AG04450 (cell line): Measurements from ENCODE around the gene TFF2. TPM values are rescaled to one million over a fixed set of nuclear protein-coding genes. Genes with fewer than 3 reads are reported as not detected.

Experiments
- CTCF ChIA-PET: fragments of 300-600, 350-600 bp; formaldehyde crosslinking; extraction: SDS; loops from one replicate; lab custom pipeline; 2022; ENCODE audit warnings: antibody characterized with exemption, inconsistent platforms; lab: Charles Lee
- POLR2A ChIA-PET: fragments of 350-600 bp; formaldehyde crosslinking; extraction: SDS; loops from one replicate; lab custom pipeline; 2021; ENCODE audit warnings: antibody characterized with exemption, inconsistent platforms; lab: Yijun Ruan, JAX
- DNase-seq: peaks from one replicate; pipeline ENCODE4 v3.0.0-alpha.2; 2011; ENCODE audit warnings: low read depth, low spot score
- H3K27ac ChIP-seq: one replicate; pipeline ENCODE4 v1.5.1; 2012; ENCODE audit warnings: low read depth, low read length, control low read depth
- H3K27me3 ChIP-seq: one replicate; pipeline ENCODE4 v1.6.0; 2012; ENCODE audit warnings: low read length; ENCODE audit not compliant: control insufficient read depth, insufficient read depth
- H3K4me3 ChIP-seq: 2 replicates; pipeline ENCODE4 v1.5.1; 2011; ENCODE audit warnings: mild to moderate bottlenecking, low read depth, low read length, control low read depth
- H3K9me3 ChIP-seq: 2 replicates; pipeline ENCODE4 v1.5.1; 2012; ENCODE audit warnings: low read length; ENCODE audit not compliant: control insufficient read depth, insufficient read depth
- CTCF ChIP-seq: IDR thresholded peaks from 2 replicates; pipeline ENCODE4 v1.5.1; 2011; ENCODE audit warnings: low read depth, low read length, control low read depth, inconsistent platforms
- polyA plus RNA-seq: library from polyadenylated mRNA; depleted of rRNA; stranded (reverse); fragments of >200 nt; gene quantifications from 2 replicates; pipeline ENCODE4 v1.2.3, GENCODE V29; 2011

The TFF2 gene
- polyA plus RNA-seq, 1 experiment = not detected

GRCh38 chr21:42352441-42353095 is 1.8 kb upstream of the TFF2 start:
- peaks cover 2% of the 10 kb centered on the region; the same call in 1 of the 2 replicates for H3K9me3 ChIP-seq
- TF ChIP-seq CTCF = no peak
- ChIA-PET POLR2A (no interaction called here), CTCF (no interaction called here)
- H3K27ac ChIP-seq = no peak overlapping the region
- H3K27me3 ChIP-seq = no peaks in the 10 kb centered on the region
- no peak for DNase-seq
- no peak overlapping the region for H3K4me3 ChIP-seq

- no peak overlapping the region for H3K4me3 ChIP-seq
- ChIA-PET POLR2A (no interaction called here), CTCF (no interaction called here)
- no peak overlapping the region for H3K27ac ChIP-seq
- H3K9me3 ChIP-seq = peaks cover 5% of the 10 kb centered on the region; the same call in 1 of the 2 replicates
- H3K27me3 ChIP-seq = no peaks in the 10 kb centered on the region
- TF ChIP-seq CTCF = no peak
- no peak for DNase-seq
Observed at GRCh38 chr21:42351626-42352440, 1.0 kb upstream of the TFF2 start.

GRCh38 chr21:42350318-42350910 is 380 bp downstream of the TFF2 start:
- Histone ChIP-seq H3K27me3 (no peaks in the 10 kb centered on the region), H3K27ac (no peak overlapping the region), H3K9me3 (peaks cover 5% of the 10 kb centered on the region; the same call in 1 of the 2 replicates), H3K4me3 (no peak overlapping the region)
- ChIA-PET CTCF (no interaction called here), POLR2A (no interaction called here)
- TF ChIP-seq CTCF = no peak
- no peak for DNase-seq

GRCh38 chr21:42349420-42350317 is 1.1 kb downstream of the TFF2 start:
- DNase-seq = no peak
- Histone ChIP-seq H3K27me3 (no peaks in the 10 kb centered on the region), H3K4me3 (no peak overlapping the region), H3K9me3 (peaks cover 5% of the 10 kb centered on the region; the same call in 1 of the 2 replicates), H3K27ac (no peak overlapping the region)
- no peak for TF ChIP-seq CTCF
- POLR2A ChIA-PET = no interaction called here
- CTCF ChIA-PET = no interaction called here
